ENCODE results near the gene LRRC8C. TPM values are rescaled to one million over a fixed set of nuclear protein-coding genes. Genes with fewer than 3 reads are reported as not detected.

Gene LRRC8C
- total RNA-seq, 1 experiment from 2014 or later = 8.4 TPM

GRCh38 chr1:89701746-89702241 lies 68.9 kb downstream of the LRRC8C start (continued):
- TF ChIP-seq SIN3A (IDR thresholded peaks at IDR 0.05; ENCODE audit: low read depth) = no peak
- TF ChIP-seq CTCF (IDR thresholded peaks at IDR 0.05 in 2 of 3, conservative IDR thresholded peaks at IDR 0.05 in 1 of 3; ENCODE audit: borderline replicate concordance in 1 of 3, insufficient read depth in 1 of 3, low read depth in 2 of 3, low read length in 2 of 3) = no peak
- no peak for TF ChIP-seq ZNF274 (IDR thresholded peaks at IDR 0.05; ENCODE audit: low read depth, low read length)
- no peak for TF ChIP-seq ZBTB33 (IDR thresholded peaks at IDR 0.05; ENCODE audit: extremely low read depth, insufficient replicate concordance, low read length)
- TF ChIP-seq JUND (IDR thresholded peaks at IDR 0.05) = no peak

- no peaks in the 10 kb centered on the region for H3K4me1 ChIP-seq (ENCODE audit: control insufficient read depth in 1 of 2, insufficient read depth in 2 of 2, low read length in 2 of 2)
- no TSS peak for BruUV-seq (replicated peaks)
- no peaks in the 10 kb centered on the region for H3K27me3 ChIP-seq (ENCODE audit: insufficient read depth, low read length)
- ATAC-seq = no peak
- no peaks in the 10 kb centered on the region for H3K9me3 ChIP-seq (ENCODE audit: control insufficient read depth in 1 of 2, insufficient read depth in 1 of 2, low read depth in 1 of 2, low read length in 2 of 2)
- H3K9ac ChIP-seq (ENCODE audit: low read length) = no peak overlapping the region
- DNase-seq (ENCODE audit: low read depth, low spot score) = no peak
- ChIA-PET POLR2A (no interaction called here), RAD21 (ENCODE audit: low non-redundant PET in 1 of 2, low total read pairs in 2 of 2, uncharacterized antibody in 2 of 2, unreplicated experiment in 2 of 2) (no interaction called here), CTCF (no interaction called here)
- H2AFZ ChIP-seq (ENCODE audit: low read depth, low read length, poor library complexity, severe bottlenecking) = no peak overlapping the region
- H3K36me3 ChIP-seq (ENCODE audit: control insufficient read depth in 1 of 2, insufficient read depth in 2 of 2, low read length in 2 of 2) = no peaks in the 10 kb centered on the region
- no peak overlapping the region for H3K4me2 ChIP-seq (ENCODE audit: low read length)
- H4K20me1 ChIP-seq (ENCODE audit: insufficient read depth) = no peaks in the 10 kb centered on the region
- H3K9me2 ChIP-seq (ENCODE audit: insufficient read depth) = no peaks in the 10 kb centered on the region
- no peak overlapping the region for H3K27ac ChIP-seq (ENCODE audit: low read depth, low read length)
- H3K4me3 ChIP-seq (replicated peaks in 1 of 2; ENCODE audit: low read depth in 1 of 2, low read length in 2 of 2) = no peak overlapping the region
- no peaks in the 10 kb centered on the region for H3K79me2 ChIP-seq (ENCODE audit: insufficient read depth, low read length)
- intact Hi-C loops (cut with micrococcal nuclease) = no loop called here
- TF ChIP-seq EGR1 (IDR thresholded peaks at IDR 0.05; ENCODE audit: low read depth) (no peak), ELF1 (IDR thresholded peaks at IDR 0.05; ENCODE audit: borderline replicate concordance, low read depth) (no peak), SP1 (IDR thresholded peaks at IDR 0.05; ENCODE audit: low read depth) (no peak), JUND (IDR thresholded peaks at IDR 0.05) (no peak)
Observed at GRCh38 chr1:89702520-89703045, 69.7 kb downstream of the LRRC8C start.

All from HCT116 (cell line).